Retinal pigment epithelial cell (primary cell): ENCODE data around the gene DHDH.

ENCODE experiments used
- DNase-seq: peaks from one replicate; pipeline ENCODE4 v3.0.0-alpha.2; 2010; ENCODE audit warnings: low read depth
- H3K4me3 ChIP-seq: 2 replicates; pipeline ENCODE4 v1.5.1; 2011; ENCODE audit warnings: mild to moderate bottlenecking, low read length, control low read depth, moderate library complexity
- CTCF ChIP-seq: conservative IDR thresholded peaks from 2 replicates; pipeline ENCODE4 v1.5.1; 2011; ENCODE audit warnings: low read depth, low read length, control low read depth, inconsistent platforms

The DHDH gene

GRCh38 chr19:48945817-48946216 lies 12.3 kb downstream of the DHDH start:
- DNase-seq: no peak
- TF ChIP-seq CTCF: no peak

GRCh38 chr19:48946463-48947257 lies 13.2 kb downstream of the DHDH start:
- TF ChIP-seq CTCF: no peak
- no peak overlapping the region for H3K4me3 ChIP-seq
- DNase-seq: no peak

More at GRCh38 chr19:48945817-48946216, 12.3 kb downstream of the DHDH start:
- H3K4me3 ChIP-seq: no peak overlapping the region

GRCh38 chr19:48947258-48947542 lies 13.7 kb downstream of the DHDH start:
- no peak overlapping the region for H3K4me3 ChIP-seq
- no peak for TF ChIP-seq CTCF
- DNase-seq: no peak

- H3K4me3 ChIP-seq: no peak overlapping the region
- no peak for DNase-seq
- no peak for TF ChIP-seq CTCF
These were observed 16.7 kb downstream of the DHDH start for GRCh38 chr19:48950159-48950558.

- no peak for TF ChIP-seq CTCF
- no peak overlapping the region for H3K4me3 ChIP-seq
- DNase-seq: no peak
These were observed 17.5 kb downstream of the DHDH start for GRCh38 chr19:48950830-48951519.

- no peak for TF ChIP-seq CTCF
- no peak overlapping the region for H3K4me3 ChIP-seq
- no peak for DNase-seq
These were observed 19.6 kb downstream of the DHDH start for GRCh38 chr19:48953141-48953540.
